ENCODE data around the gene ATRNL1. TPM values are rescaled to one million over a fixed set of nuclear protein-coding genes. Genes with fewer than 3 reads are reported as not detected.

The ATRNL1 gene
- polyA plus RNA-seq, 3 donors, result not detected

GRCh38 chr10:115321360-115321759 is 228.2 kb downstream of the ATRNL1 start:
- Mint-ChIP-seq H3K4me1 (no peaks in the 10 kb centered on the region), H3K9me3 (peaks cover 0 to 8% (median 3%) of the 10 kb centered on the region in 7 donors), H3K36me3 (no peaks in the 10 kb centered on the region), H3K27ac (no peak overlapping the region), H3K27me3 (ENCODE audit: low read depth in 3 of 3) (no peaks in the 10 kb centered on the region), H3K4me3 (no peak overlapping the region)
- Histone ChIP-seq H3K79me2 (ENCODE audit: insufficient read depth, low read length) (no peaks in the 10 kb centered on the region), H3K4me1 (ENCODE audit: control insufficient read depth in 1 of 2, insufficient read depth in 2 of 2, low read length in 2 of 2) (no peaks in the 10 kb centered on the region), H4K20me1 (ENCODE audit: insufficient read depth, low read length) (no peaks in the 10 kb centered on the region), H3K27ac (ENCODE audit: low read depth in 1 of 2, low read length in 2 of 2) (no peak overlapping the region), H3K4me3 (replicated peaks in 1 of 3; ENCODE audit: low read depth in 2 of 3, low read length in 3 of 3) (no peak overlapping the region), H2AFZ (ENCODE audit: insufficient read depth, low read depth, low read length, poor library complexity, severe bottlenecking) (no peak overlapping the region), H3K4me2 (replicated peaks; ENCODE audit: extremely low read depth, low read length, poor library complexity, severe bottlenecking) (no peak overlapping the region), H3K27me3 (ENCODE audit: control insufficient read depth in 2 of 2, insufficient read depth in 2 of 2, low read length in 2 of 2) (no peaks in the 10 kb centered on the region), H3K9me3 (replicated peaks in 1 of 2; ENCODE audit: control insufficient read depth in 1 of 2, insufficient read depth in 1 of 2, low read length in 2 of 2) (peaks cover 0 to 4% of the 10 kb centered on the region in 2 donors), H3K9ac (ENCODE audit: insufficient read depth, low read length, poor library complexity, severe bottlenecking) (no peak overlapping the region), H3K36me3 (replicated peaks in 1 of 2; ENCODE audit: control insufficient read depth in 1 of 2, insufficient read depth in 2 of 2, low read length in 2 of 2) (no peaks in the 10 kb centered on the region)
- intact Hi-C loops (cut with micrococcal nuclease), result no loop called here
- no peak for DNase-seq
- WGBS (ENCODE audit: insufficient coverage), result no CpG with 5 or more reads among the region's 2 CpGs
- no peak for TF ChIP-seq CTCF (IDR thresholded peaks at IDR 0.05)

- H3K36me3 ChIP-seq (replicated peaks in 1 of 2; ENCODE audit: control insufficient read depth in 1 of 2, insufficient read depth in 2 of 2, low read length in 2 of 2), result no peaks in the 10 kb centered on the region
- Mint-ChIP-seq H3K36me3 (no peaks in the 10 kb centered on the region), H3K4me1 (no peaks in the 10 kb centered on the region), H3K27me3 (ENCODE audit: low read depth in 3 of 3) (peaks cover 0 to 1% (median 0%) of the 10 kb centered on the region in 3 donors), H3K4me3 (no peak overlapping the region), H3K27ac (no peak overlapping the region), H3K9me3 (peaks cover 0 to 10% (median 4%) of the 10 kb centered on the region in 7 donors)
- no peak overlapping the region for H3K4me2 ChIP-seq (replicated peaks; ENCODE audit: extremely low read depth, low read length, poor library complexity, severe bottlenecking)
- peaks cover 0 to 4% of the 10 kb centered on the region in 2 donors for H3K9me3 ChIP-seq (replicated peaks in 1 of 2; ENCODE audit: control insufficient read depth in 1 of 2, insufficient read depth in 1 of 2, low read length in 2 of 2)
- no peaks in the 10 kb centered on the region for H4K20me1 ChIP-seq (ENCODE audit: insufficient read depth, low read length)
- no peak overlapping the region for H2AFZ ChIP-seq (ENCODE audit: insufficient read depth, low read depth, low read length, poor library complexity, severe bottlenecking)
- no peaks in the 10 kb centered on the region for H3K79me2 ChIP-seq (ENCODE audit: insufficient read depth, low read length)
- intact Hi-C loops (cut with micrococcal nuclease), result no loop called here
- no peaks in the 10 kb centered on the region for H3K27me3 ChIP-seq (ENCODE audit: control insufficient read depth in 2 of 2, insufficient read depth in 2 of 2, low read length in 2 of 2)
- no peak overlapping the region for H3K9ac ChIP-seq (ENCODE audit: insufficient read depth, low read length, poor library complexity, severe bottlenecking)
- H3K4me3 ChIP-seq (replicated peaks in 1 of 3; ENCODE audit: low read depth in 2 of 3, low read length in 3 of 3), result no peak overlapping the region
- no peak for TF ChIP-seq CTCF (IDR thresholded peaks at IDR 0.05)
- no CpG with 5 or more reads among the region's 2 CpGs for WGBS (ENCODE audit: insufficient coverage)
- no peaks in the 10 kb centered on the region for H3K4me1 ChIP-seq (ENCODE audit: control insufficient read depth in 1 of 2, insufficient read depth in 2 of 2, low read length in 2 of 2)
- H3K27ac ChIP-seq (ENCODE audit: low read depth in 1 of 2, low read length in 2 of 2), result no peak overlapping the region
- no peak for DNase-seq
Measured at GRCh38 chr10:115328331-115328730, 235.2 kb downstream of the ATRNL1 start.

Data from CD14-positive monocyte (primary cell).